Lung (tissue), 12 donors: ENCODE data around the gene BRF1. TPM values are rescaled to one million over a fixed set of nuclear protein-coding genes. Genes with fewer than 3 reads are reported as not detected.
"Not testable (repeated sequence)": the region's sequence is repeated elsewhere in the genome, so short reads cannot be mapped to it uniquely, and the experiment has no call there.

Experiments used
- ATAC-seq: fragments of 200-7000 bp; cut with Tn5 transposase; one replicate; pipeline ENCODE4 v1.9.1; 2020; ENCODE audit warnings: moderate number of reproducible peaks; ENCODE audit not compliant: insufficient read depth, low FRiP score
- DNase-seq, 3 donors: peaks; one replicate each; pipeline ENCODE4 v3.0.0-alpha.2; 2013 to 2017
- H3K27ac ChIP-seq, 2 donors: one replicate each; pipeline ENCODE4 v1.5.1; 2013; ENCODE audit warnings: mild to moderate bottlenecking in 2 of 2, moderate library complexity in 2 of 2, control low read depth in 1 of 2, inconsistent platforms in 1 of 2, low read depth in 1 of 2, low read length in 1 of 2
- H3K27me3 ChIP-seq, 3 donors: one replicate each; pipeline ENCODE4 v1.5.1; 2013; ENCODE audit warnings: low read length in 2 of 3; ENCODE audit not compliant: control insufficient read depth in 3 of 3, insufficient read depth in 3 of 3
- H3K36me3 ChIP-seq, 4 donors: one replicate each; pipeline ENCODE4 v1.5.1; 2013; ENCODE audit warnings: low read length in 4 of 4, mild to moderate bottlenecking in 1 of 4, moderate library complexity in 1 of 4; ENCODE audit not compliant: control insufficient read depth in 4 of 4, insufficient read depth in 4 of 4
- H3K4me1 ChIP-seq, 5 donors: one replicate each; pipeline ENCODE4 v1.5.1; 2013; ENCODE audit warnings: low read length in 5 of 5, mild to moderate bottlenecking in 2 of 5, moderate library complexity in 1 of 5; ENCODE audit not compliant: control insufficient read depth in 5 of 5, insufficient read depth in 5 of 5
- H3K4me3 ChIP-seq: one replicate; pipeline ENCODE4 v1.5.1; 2013; ENCODE audit warnings: mild to moderate bottlenecking, control low read depth, moderate library complexity
- H3K9ac ChIP-seq, 2 donors: one replicate each; pipeline ENCODE4 v1.5.1; 2013; ENCODE audit warnings: low read length in 2 of 2, control low read depth in 1 of 2; ENCODE audit not compliant: insufficient read depth in 1 of 2
- H3K9me3 ChIP-seq, 4 donors: one replicate each; pipeline ENCODE4 v1.5.1; 2013; ENCODE audit warnings: low read length in 3 of 4, mild to moderate bottlenecking in 1 of 4, moderate library complexity in 1 of 4; ENCODE audit not compliant: control insufficient read depth in 4 of 4, insufficient read depth in 3 of 4
- CTCF ChIP-seq: IDR thresholded peaks from 2 replicates; pipeline ENCODE4 v1.5.1; 2012; ENCODE audit warnings: mild to moderate bottlenecking; ENCODE audit errors: control extremely low read depth, extremely low read depth
- WGBS, 2 donors: extraction: QIAGEN DNeasy Blood & Tissue Kit; methylation state at CpG; one replicate each; pipeline ENCODE4 v1.1.7; 2013; 5-methylcytosine and 5-hydroxymethylcytosine counted together
- polyA plus RNA-seq, 2 donors: library from polyadenylated mRNA; stranded (reverse); fragments of 200-250 nt; gene quantifications; one replicate each; pipeline ENCODE4 v1.2.1, GENCODE V29; 2013
- total RNA-seq, 2 donors: library from RNA; depleted of rRNA in 1 of 2; stranded (reverse); fragments of >200 nt in 1 of 2; gene quantifications; one replicate each; pipeline ENCODE4 v1.2.1, GENCODE V29; 2014 to 2021
- donor health status: control.
- donor health status: control.
- donor health status: Bipolar disorder and iron deficiency.
- donor health status: healthy.
- donor health status: DM: yes; HTN: yes; CAD: no.

BRF1 gene
- total and polyA plus RNA-seq, 4 donors = 14.2 to 55.3 (median 37.2) TPM

GRCh38 chr14:105328678-105329390 is 28.0 kb upstream of the BRF1 start:
- Histone ChIP-seq H3K36me3 (no peaks in the 10 kb centered on the region), H3K27me3 (no peaks in the 10 kb centered on the region), H3K27ac (peak overlapping the region in 1 of 2 donors; percentile 57), H3K4me1 (peaks cover 0 to 43% (median 13%) of the 10 kb centered on the region in 5 donors), H3K9ac (no peak overlapping the region), H3K9me3 (no peaks in the 10 kb centered on the region), H3K4me3 (no peak overlapping the region)
- WGBS, 2 donors = 70 to 77% methylated on average over 15 of the region's 15 CpGs
- DNase-seq (no peak), ATAC-seq (no peak)
- no peak for TF ChIP-seq CTCF

- 79 to 88% methylated on average over 12 of the region's 12 CpGs for WGBS, 2 donors
- Histone ChIP-seq H3K9me3 (no peaks in the 10 kb centered on the region), H3K27me3 (no peaks in the 10 kb centered on the region), H3K27ac (peak overlapping the region in 1 of 2 donors; percentile 2), H3K9ac (no peak overlapping the region), H3K4me1 (peaks cover 0 to 44% (median 13%) of the 10 kb centered on the region in 5 donors), H3K4me3 (no peak overlapping the region), H3K36me3 (no peaks in the 10 kb centered on the region)
- TF ChIP-seq CTCF = no peak
- no peak for DNase-seq
- ATAC-seq = no peak
Measured at GRCh38 chr14:105328070-105328677, 27.4 kb upstream of the BRF1 start.

- not testable (repeated sequence) for DNase-seq, H3K27ac ChIP-seq, H3K4me3 ChIP-seq, H3K9me3 ChIP-seq, ATAC-seq, H3K36me3 ChIP-seq, H3K9ac ChIP-seq, H3K27me3 ChIP-seq
- WGBS, 2 donors = 91 to 93% methylated on average over 17 of the region's 17 CpGs
- H3K4me1 ChIP-seq = peaks cover 0 to 43% (median 13%) of the 10 kb centered on the region in 5 donors
Measured at GRCh38 chr14:105327695-105328045, 26.9 kb upstream of the BRF1 start.

GRCh38 chr14:105326891-105327694 is 26.3 kb upstream of the BRF1 start:
- no peak overlapping the region for H3K4me3 ChIP-seq
- ATAC-seq (no peak), DNase-seq (no peak)
- H3K27ac ChIP-seq = no peak overlapping the region
- H3K4me1 ChIP-seq = peaks cover 0 to 38% (median 13%) of the 10 kb centered on the region in 5 donors
- 88% methylated on average over 32 to 34 of the region's 34 CpGs for WGBS, 2 donors
- no peaks in the 10 kb centered on the region for H3K27me3 ChIP-seq
- no peaks in the 10 kb centered on the region for H3K9me3 ChIP-seq
- H3K36me3 ChIP-seq = peaks cover 0 to 3% (median 0%) of the 10 kb centered on the region in 4 donors
- TF ChIP-seq CTCF = no peak
- H3K9ac ChIP-seq = no peak overlapping the region
